GM18526 (cell line): Measurements from ENCODE around the gene LRMDA.

Source experiments
- POLR2A ChIP-seq: IDR thresholded peaks from 3 replicates; pipeline ENCODE4 v1.6.1; 2011; ENCODE audit not compliant: insufficient read length; ENCODE audit errors: extremely low read depth

The LRMDA gene

DNA sequence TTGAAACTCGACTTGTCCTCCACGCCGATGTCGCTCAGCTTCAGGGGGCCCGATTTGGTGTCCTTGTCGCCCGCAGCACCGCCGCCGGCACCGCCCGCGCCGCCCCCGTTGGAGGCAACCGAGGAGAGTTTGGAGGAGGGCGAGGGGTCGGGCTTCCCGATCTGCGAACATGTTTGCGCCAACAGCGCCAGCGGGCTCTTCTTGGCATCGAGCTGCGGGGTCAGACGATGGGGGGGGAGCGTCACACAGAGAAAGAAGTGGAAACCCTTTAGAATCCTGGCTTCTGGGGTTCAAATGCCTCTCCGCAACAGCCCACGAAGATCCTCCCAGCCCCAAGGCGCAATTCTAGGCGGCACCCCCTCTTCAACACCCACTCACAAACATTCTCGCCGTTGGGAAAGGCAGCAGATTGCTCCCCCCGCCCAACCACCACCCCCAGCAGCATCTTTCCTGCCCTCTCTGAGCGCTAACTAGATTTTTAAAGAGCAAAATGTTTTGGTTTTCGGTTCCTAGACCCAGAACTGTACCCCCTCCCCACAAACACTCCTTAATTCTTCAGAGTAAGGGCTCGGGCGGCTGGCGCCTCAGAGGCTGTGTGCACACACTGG is 31.2 kb upstream of the LRMDA start:
- no peak for TF ChIP-seq POLR2A

GRCh38 chr10:75400771-75401568 is 30.5 kb upstream of the LRMDA start:
- no peak for TF ChIP-seq POLR2A

DNA sequence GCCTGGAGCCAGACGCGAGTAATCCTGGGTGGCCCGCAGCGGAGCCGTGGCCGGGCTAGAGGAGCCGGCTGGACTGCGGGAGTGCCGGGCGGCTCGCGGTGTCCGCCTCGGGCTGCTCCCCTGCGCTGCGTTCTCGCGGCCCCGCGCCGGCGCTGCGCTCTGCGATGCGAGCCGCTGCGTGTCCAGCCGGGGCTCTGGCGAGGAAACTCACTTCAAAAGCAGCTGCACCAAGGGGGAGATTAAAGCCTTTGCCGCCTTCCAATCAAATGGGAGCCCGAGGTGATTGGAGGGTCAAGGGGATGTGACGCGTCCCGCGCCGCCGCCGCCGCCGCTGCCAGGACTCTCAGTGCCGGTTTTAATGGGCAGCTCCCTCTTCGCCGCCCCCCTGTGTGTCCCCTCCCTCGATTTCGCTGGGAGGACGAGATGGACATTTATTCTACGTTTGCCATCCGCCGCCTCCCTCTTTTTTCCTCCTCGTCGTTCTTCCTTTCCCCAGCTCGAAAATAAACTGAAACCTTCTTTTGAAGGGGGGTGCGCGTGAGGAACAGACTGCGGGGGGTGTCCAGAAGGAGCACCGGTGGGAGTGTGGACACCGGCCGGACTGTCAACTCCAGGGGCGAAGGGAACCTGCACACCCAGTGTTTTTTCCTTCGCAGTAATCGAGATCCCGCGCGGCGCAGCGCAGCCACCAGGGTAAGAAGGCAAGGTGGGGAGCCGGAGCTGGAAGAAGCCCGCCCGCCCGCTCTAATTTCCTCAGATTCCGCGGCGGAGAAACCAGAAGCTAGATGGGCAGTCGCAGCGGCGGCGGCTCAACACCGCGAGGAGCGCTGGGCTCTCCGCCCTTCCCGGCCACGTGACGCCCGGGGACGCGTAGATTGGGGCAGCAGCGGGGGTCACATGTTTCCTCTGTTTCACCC is 29.6 kb upstream of the LRMDA start, which contains the start of gene ZNF503:
ZNF503 (minus strand) TSS at position 196 of the 917 bp plus-strand sequence. CDS start 345 bp downstream, outside the sequence.
- peak; percentile 69 for TF ChIP-seq POLR2A

DNA sequence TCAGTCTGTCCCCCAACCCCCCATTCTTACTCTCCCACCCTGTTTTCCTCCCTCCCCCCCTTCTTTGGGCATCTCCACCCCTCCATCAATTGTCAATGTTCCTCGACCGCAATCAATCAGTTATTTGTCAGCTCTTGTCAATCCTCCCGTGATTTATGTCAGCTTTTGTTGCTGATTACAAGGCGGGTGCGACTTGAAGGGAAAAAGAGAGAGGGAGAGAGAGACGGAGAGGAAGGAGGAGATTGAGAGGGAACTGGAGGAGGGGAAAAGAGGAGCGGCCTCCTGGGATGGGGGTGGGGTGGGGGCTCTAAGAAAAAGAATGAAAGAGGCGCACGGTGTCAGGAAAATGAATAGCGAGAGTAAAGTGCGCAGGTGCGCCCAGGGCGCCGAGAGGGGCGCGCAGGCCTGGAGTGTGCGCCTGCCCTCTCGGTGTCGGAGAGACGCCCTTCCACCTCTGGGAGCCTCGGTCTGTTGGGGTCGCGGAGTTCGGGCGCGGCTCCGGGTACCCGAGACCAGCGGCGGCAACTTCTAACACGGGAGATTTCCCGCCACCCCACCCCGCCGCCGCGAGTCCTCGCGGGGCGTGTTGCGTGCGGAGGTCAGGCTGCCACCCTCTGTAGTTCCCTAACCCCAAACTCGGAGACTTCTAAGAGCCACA is 28.8 kb upstream of the LRMDA start:
- no peak for TF ChIP-seq POLR2A

DNA sequence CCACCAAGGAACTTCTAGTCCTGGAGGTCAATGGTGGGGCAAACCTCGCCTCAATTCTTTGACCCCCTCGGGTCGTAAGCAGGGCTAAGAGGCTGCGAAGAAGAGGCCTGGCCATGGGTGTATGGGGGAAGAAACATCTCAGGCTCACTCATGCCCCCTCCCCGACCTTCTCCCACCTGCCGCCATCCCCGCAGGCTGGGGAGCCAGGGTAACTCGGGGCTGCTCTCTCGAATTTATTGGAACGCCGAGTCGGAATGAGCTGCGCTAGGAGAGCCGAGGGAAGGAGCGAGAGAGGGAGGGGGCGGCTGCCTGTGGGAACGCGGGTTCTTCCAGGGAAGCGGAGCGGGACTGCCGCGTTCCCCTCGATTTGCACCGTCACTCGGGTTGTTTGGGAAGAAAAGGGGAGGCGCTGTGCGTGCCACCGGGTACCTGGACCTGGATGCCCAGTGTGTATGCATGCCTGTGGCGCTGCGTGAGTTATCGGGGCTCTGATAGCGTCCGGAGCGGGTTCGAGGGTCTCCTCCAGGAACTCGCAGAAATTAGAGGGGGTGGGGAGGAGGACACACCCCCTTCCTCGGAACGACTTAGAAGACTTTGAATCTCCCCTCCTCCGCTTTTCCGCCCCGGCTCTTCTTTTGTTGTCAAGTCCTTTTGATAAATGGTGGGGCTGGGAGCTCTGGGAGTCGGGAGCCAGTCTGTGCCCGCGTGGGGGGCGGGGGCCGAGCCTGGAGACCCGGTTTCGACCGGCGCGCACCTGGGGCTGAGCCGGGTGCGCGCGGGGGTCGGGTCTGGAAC is 28.1 kb upstream of the LRMDA start:
- TF ChIP-seq POLR2A: no peak

DNA sequence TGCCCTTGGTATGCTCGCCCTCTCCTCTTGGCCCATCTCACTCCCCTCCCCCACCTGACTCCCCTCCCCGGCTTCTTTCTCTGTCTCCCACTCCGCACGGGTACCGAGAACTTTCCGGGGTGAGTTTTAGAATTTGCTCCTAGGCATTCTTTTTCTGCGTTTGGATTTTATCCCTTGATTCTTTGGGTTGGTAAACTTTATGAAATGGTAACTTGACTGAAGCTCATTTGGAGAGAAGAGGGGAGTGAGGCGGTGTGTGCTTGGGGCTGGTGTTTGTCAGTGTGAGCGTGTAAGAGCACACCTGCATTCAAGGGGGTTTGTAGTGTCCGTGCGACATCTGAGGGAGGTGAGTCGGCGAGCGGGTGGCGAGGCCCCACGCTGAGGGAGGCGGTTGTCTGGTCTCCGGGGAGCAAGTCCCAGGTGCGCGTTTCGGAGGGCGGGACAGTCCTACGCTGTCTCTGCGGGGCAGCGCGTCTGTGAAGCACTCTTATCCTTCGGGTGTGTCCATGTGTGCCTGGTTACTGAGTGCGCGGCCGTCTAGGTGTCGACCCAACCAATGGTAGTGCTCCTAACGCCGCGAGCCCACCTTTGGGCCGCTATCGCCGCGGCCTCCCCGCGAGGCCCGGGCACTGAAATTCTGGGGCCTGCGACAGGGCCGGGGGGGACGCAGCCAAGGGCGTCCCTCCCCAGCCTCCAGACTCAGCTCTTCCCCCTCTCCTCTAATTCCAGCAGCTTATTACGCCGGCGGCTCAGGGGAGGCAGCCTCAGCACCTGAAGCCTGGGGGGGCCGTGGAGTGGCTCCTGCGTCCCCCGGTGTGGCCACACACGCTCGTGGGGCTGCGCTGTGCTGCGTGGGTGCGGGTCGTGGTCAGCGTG is 27.2 kb upstream of the LRMDA start:
- TF ChIP-seq POLR2A: no peak

- TF ChIP-seq POLR2A: no peak
Measured at GRCh38 chr10:75404815-75405597, 26.4 kb upstream of the LRMDA start.

DNA sequence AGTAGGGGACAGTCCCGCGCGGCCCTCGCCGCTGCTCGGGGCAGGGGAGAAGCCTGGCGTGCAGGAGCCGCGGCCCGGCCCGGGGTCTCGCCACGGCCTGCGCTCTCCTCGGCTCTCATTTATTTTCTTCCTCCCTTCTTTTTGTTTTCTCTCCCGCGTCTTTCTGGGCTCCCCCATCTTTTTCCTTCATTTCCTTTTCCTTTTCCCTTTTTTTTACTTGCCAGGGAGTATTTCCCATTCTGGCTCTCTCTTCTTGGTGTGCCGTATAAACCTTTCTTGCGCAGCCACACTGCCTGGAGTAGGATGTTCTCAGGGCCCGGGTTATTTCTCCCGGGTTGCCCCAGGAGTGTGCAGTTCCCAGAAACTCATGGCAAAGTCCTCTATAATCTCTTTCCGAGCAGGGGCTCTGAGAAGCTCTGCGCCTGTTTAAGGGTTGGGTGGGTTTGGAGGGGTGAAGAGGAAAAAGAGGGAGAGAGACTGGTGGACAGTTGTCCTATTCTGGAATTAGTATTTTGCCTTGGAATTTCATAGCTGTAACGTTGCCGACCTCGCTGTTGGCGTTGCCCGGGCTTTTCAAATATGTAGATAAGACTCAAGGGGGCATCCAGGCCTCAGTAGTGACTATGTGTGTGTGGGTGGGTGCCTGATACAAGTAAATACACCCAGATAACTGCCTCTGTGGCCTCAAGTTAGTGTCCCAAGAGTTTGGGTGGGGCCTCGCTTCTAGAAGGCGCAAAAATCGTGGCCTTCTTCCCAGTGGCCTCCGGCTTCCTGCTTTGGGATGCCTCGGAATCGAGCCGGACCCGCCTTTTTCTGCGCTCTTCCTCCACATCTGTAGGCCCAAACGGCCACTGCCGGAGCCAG is 25.6 kb upstream of the LRMDA start:
- TF ChIP-seq POLR2A: no peak

DNA sequence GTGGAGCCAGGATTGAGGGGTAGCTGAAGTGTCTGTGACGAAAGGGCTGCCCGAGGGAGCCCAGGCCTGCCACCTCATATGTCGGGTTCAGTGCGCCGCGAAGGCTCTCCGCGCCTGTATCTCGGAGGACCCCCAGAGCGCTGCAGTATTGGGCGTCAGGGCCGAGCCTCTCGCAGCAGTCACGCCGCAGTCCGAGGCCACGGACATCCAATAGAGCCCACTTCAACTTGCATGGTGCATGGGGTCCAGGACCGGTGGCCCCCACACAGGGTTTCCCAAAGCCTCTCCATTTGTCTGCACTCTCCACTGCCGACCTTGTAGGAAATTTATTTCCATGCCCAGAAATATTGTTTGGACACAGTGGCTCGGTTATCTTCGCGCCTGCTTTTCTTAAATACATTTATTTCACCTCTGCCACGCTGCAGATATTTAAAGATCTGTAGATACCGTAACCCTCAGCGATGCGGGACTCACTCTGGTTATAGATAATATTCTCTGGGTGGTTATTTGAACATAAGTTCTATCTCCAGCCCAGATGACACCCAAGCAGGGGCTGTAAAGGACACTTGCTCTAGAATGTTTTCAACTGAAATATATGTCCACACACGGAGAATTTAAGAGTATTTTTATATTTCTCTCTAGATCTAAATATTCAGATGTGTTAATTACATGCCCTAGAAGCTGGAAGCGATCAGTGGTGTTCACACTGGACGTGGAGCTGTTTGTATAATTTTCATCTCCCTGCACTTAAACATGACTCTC is 24.8 kb upstream of the LRMDA start:
- no peak for TF ChIP-seq POLR2A

DNA sequence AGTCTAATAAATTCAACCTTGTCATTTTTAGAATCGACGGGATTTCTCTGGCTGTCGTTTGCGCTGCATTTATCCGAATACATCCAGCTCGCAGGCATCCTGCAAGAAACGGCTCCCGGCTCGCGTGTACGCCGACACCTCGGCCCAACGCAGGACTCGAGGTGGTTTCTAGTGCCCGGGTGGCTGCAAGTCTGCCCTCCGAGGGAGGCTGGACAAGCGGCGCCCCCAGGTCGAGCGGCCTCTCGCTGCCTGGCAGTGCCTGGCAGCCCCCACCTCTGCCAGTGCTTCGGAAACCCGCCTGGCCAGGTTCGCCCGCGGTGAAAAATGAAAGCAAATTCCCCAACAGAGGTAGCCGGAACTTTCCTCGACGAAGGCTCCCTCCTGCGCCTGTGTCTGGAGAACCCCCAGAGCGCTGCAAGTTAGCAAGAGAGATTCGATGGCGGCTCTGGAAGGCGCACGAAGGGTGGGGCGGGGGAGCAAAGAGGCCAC is 24.2 kb upstream of the LRMDA start:
- no peak for TF ChIP-seq POLR2A
